Suprapubic skin (tissue), 3 donors: Measurements from ENCODE around the gene HMOX2.

ENCODE experiments used
- CTCF ChIP-seq, 2 donors: fragments of 200-600 bp in 1 of 2; fragments of 450-650 bp in 1 of 2; sonication (generic) in 1 of 2; IDR thresholded peaks; one replicate each; pipeline ENCODE4 v1.5.1; 2016 to 2019; ENCODE audit warnings: antibody characterized with exemption in 2 of 2, mild to moderate bottlenecking in 1 of 2, moderate library complexity in 1 of 2
- EP300 ChIP-seq: sonication (generic); formaldehyde crosslinking; IDR thresholded peaks from one replicate; pipeline ENCODE4 v1.6.1; 2017; ENCODE audit warnings: antibody characterized with exemption

- TF ChIP-seq CTCF (IDR thresholded peaks at IDR 0.05) (no peak), EP300 (no peak)
These were observed 37.1 kb downstream of the HMOX2 start for GRCh38 chr16:4513086-4513860.
